LNCaP clone FGC (cell line): ENCODE measurements around the gene RGL3.

Experiments
- DNase-seq: peaks from one replicate; pipeline ENCODE4 v3.0.0-alpha.2; 2011; ENCODE audit warnings: low read depth
- H3K4me3 ChIP-seq: 2 replicates; pipeline ENCODE4 v1.5.1; 2011; ENCODE audit warnings: mild to moderate bottlenecking, low read depth, low read length, control low read depth
- CTCF ChIP-seq: IDR thresholded peaks from 2 replicates; pipeline ENCODE4 v1.5.1; 2012; ENCODE audit warnings: mild to moderate bottlenecking; ENCODE audit not compliant: control insufficient read depth, insufficient read depth; ENCODE audit errors: extremely low read depth

Gene RGL3

DNA sequence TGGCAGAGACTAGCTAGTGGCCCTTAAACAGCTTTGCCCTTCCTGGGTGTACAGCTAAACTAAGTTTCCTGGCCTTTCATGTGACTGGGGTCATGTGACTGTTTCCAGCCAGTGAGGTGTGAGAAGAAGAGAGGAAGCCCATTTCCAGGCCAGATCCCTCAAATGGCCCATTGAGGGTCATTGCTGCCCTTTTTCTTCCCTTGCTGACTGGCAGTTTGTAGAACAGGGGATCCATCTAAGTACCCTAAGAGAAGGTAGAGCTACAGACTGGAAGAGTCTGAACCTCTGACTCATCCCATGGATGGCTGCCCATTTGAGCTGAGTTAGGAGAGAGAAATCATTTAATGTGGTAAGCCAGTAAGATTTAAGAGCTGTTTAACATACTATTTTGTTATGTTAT lies 41.9 kb downstream of the RGL3 start:
- no peak for DNase-seq
- TF ChIP-seq CTCF = no peak
- H3K4me3 ChIP-seq = no peak overlapping the region

- DNase-seq = no peak
These were observed 43.8 kb downstream of the RGL3 start for GRCh38 chr19:11375143-11375948.

GRCh38 chr19:11374433-11375142 lies 44.5 kb downstream of the RGL3 start, which contains the start of gene SWSAP1:
SWSAP1 (plus strand) TSS chr19:11374666; CDS start chr19:11374681, 15 bp downstream.
- no peak for TF ChIP-seq CTCF
- H3K4me3 ChIP-seq = peak within 1 kb of the TSS; percentile 65
- peak; percentile 99 for DNase-seq

More at GRCh38 chr19:11375143-11375948, 43.8 kb downstream of the RGL3 start:
- no peak for TF ChIP-seq CTCF
- peak overlapping the region; percentile 65 for H3K4me3 ChIP-seq

- TF ChIP-seq CTCF = no peak
- peak overlapping the region; percentile 65 for H3K4me3 ChIP-seq
- DNase-seq = no peak
These were observed 45.2 kb downstream of the RGL3 start for GRCh38 chr19:11373885-11374432.

- DNase-seq = no peak
- TF ChIP-seq CTCF = no peak
- H3K4me3 ChIP-seq = peak overlapping the region; percentile 65
These were observed 45.8 kb downstream of the RGL3 start for GRCh38 chr19:11373166-11373884.

GRCh38 chr19:11370744-11371143 lies 48.4 kb downstream of the RGL3 start:
- no peak overlapping the region for H3K4me3 ChIP-seq
- TF ChIP-seq CTCF = no peak
- no peak for DNase-seq
